ENCODE measurements around the gene PMEL. TPM values are rescaled to one million over a fixed set of nuclear protein-coding genes. Genes with fewer than 3 reads are reported as not detected.
"Not testable (repeated sequence)": the region's sequence is repeated elsewhere in the genome, so short reads cannot be mapped to it uniquely, and the experiment has no call there.

The PMEL gene
- total RNA-seq, 2 donors from 2014 or later, result 0.18 to 8.6 TPM

DNA sequence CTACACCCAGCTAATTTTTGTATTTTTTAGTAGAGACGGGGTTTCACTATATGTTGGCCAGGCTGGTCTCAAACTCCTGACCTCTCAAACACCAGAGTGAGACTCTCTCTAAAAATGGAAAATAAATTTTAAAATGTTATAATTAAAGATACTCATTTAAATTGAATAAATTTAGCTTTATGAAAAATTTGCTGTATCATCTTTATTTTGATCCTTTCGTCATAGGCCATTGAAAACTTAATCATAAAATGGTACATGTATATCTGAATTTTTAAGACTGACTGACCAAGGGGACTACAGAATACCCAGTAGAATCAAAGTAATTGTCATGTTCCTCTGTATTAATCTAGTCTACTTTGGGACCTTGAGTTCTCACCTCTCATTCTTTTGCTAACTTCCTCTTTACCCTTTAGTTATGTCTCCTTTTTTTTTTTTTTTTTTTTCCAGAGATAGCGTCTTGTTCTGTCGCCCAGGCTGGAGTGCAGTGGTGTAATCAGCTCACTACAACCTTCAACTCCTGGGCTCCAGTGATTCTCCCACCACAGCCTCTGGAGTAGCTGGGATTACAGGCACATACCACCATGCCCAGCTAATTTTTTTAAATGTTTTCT is 17.5 kb upstream of the PMEL start:
- Histone ChIP-seq H3K9me3 (no peaks in the 10 kb centered on the region), H3K27ac (no peak overlapping the region), H3K4me3 (no peak overlapping the region), H3K36me3 (no peaks in the 10 kb centered on the region), H3K4me1 (replicated peaks) (no peaks in the 10 kb centered on the region), H3K27me3 (replicated peaks; ENCODE audit: insufficient read depth) (no peaks in the 10 kb centered on the region)
- TF ChIP-seq, protein P1, sequence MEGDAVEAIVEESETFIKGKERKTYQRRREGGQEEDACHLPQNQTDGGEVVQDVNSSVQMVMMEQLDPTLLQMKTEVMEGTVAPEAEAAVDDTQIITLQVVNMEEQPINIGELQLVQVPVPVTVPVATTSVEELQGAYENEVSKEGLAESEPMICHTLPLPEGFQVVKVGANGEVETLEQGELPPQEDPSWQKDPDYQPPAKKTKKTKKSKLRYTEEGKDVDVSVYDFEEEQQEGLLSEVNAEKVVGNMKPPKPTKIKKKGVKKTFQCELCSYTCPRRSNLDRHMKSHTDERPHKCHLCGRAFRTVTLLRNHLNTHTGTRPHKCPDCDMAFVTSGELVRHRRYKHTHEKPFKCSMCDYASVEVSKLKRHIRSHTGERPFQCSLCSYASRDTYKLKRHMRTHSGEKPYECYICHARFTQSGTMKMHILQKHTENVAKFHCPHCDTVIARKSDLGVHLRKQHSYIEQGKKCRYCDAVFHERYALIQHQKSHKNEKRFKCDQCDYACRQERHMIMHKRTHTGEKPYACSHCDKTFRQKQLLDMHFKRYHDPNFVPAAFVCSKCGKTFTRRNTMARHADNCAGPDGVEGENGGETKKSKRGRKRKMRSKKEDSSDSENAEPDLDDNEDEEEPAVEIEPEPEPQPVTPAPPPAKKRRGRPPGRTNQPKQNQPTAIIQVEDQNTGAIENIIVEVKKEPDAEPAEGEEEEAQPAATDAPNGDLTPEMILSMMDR (IDR thresholded peaks at IDR 0.05), result no peak
- TF ChIP-seq POLR2AphosphoS5 (IDR thresholded peaks at IDR 0.05) (no peak), POLR2A (IDR thresholded peaks at IDR 0.05) (no peak)
- DNase-seq (ENCODE audit: low spot score), result no peak
- WGBS, result 84% methylated on average over 4 of the region's 4 CpGs
- intact Hi-C loops (cut with DNase I), result no loop called here

DNA sequence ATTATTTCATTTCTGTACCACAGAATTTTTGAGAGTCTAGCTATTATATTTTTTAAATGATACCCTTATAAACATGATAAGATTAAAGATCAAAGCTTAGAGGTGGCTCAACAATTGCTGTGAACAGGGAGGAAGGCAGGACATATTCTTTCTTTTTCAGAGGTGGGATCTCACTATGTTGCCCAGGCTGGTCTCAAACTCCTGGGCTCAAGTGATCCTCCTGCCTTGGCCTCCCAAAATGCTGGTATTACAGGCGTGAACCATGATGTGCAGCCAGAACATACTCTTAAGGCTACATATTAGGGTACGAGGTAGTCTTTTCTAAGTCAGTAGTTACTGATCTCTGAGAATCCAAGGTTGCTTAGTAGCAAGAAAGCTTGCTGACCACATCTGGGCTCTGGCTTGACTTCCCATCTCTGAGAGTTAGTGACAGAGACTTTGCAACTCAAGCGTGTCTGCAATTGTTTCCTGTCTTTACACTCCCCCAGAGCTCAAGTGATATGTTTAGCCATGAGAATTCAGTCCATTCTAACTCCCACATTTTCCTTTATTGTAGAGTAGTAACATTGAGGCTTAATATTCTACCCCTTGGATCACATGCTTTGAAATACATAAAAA is 16.6 kb upstream of the PMEL start:
- intact Hi-C loops (cut with DNase I), result no loop called here
- no peaks in the 10 kb centered on the region for H3K4me1 ChIP-seq (replicated peaks)

DNA sequence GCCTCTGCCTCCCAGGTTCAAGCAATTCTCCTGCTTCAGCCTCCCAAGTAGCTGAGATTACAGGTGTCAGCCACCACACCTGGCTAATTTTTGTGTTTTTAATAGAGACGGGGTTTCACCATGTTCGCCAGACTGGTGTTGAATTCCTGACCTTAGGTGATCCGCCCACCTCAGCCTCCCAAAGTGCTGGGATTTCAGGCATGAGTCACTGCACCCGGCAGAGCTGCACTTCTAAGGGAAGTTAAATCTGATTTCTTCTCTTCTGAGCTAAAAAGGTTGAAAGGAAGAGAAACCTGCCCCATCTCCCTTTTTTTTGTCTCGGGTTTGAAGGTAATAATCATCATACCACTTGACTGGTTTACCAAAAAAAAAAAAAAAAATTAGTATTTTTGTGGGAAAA is 16.0 kb upstream of the PMEL start:
- H3K4me3 ChIP-seq, result not testable (repeated sequence)

More for the DNA sequence above, 16.6 kb upstream of the PMEL start:
- Histone ChIP-seq H3K4me3 (no peak overlapping the region), H3K27me3 (replicated peaks; ENCODE audit: insufficient read depth) (no peaks in the 10 kb centered on the region), H3K27ac (no peak overlapping the region), H3K9me3 (no peaks in the 10 kb centered on the region), H3K36me3 (no peaks in the 10 kb centered on the region)
- TF ChIP-seq, protein P1 (IDR thresholded peaks at IDR 0.05), result no peak
- no peak for TF ChIP-seq POLR2A (IDR thresholded peaks at IDR 0.05)
- TF ChIP-seq POLR2AphosphoS5 (IDR thresholded peaks at IDR 0.05), result no peak
- WGBS, result 64% methylated on average over 3 of the region's 3 CpGs
- no peak for DNase-seq (ENCODE audit: low spot score)

DNA sequence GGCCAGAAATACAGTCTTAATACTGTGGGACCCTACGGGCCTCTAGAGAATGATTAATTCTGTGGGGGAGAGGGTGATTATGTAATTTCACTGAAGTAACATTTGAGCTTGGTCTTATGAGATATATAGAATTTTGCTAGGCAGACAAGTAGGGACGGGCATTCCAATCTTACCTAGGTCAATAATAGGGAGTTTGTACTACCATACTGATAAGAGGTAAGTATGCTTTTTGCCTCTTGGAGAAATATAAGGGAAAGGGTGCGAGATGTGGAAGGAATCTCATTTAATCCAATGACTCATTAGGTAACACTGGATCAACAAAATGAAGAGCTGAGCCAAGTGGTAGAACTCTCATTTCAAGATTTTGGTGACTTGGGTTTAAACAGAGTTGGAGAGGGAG is 13.2 kb upstream of the PMEL start:
- Histone ChIP-seq H3K4me1 (replicated peaks) (no peaks in the 10 kb centered on the region), H3K27me3 (replicated peaks; ENCODE audit: insufficient read depth) (no peaks in the 10 kb centered on the region), H3K4me3 (no peak overlapping the region), H3K27ac (no peak overlapping the region), H3K36me3 (no peaks in the 10 kb centered on the region), H3K9me3 (no peaks in the 10 kb centered on the region)
- no peak for DNase-seq (ENCODE audit: low spot score)
- no peak for TF ChIP-seq POLR2A (IDR thresholded peaks at IDR 0.05)
- TF ChIP-seq POLR2AphosphoS5 (IDR thresholded peaks at IDR 0.05), result no peak
- TF ChIP-seq, protein P1 (IDR thresholded peaks at IDR 0.05), result no peak
- intact Hi-C loops (cut with DNase I), result no loop called here
- WGBS, result 89% methylated on average over 3 of the region's 3 CpGs

More for the DNA sequence above, 16.0 kb upstream of the PMEL start:
- H3K4me1 ChIP-seq (replicated peaks); H3K9me3 ChIP-seq; H3K36me3 ChIP-seq; H3K27ac ChIP-seq; DNase-seq (ENCODE audit: low spot score); intact Hi-C loops (cut with DNase I); H3K27me3 ChIP-seq (replicated peaks; ENCODE audit: insufficient read depth): not testable (repeated sequence)
- 85% methylated on average over 5 of the region's 5 CpGs for WGBS

DNA sequence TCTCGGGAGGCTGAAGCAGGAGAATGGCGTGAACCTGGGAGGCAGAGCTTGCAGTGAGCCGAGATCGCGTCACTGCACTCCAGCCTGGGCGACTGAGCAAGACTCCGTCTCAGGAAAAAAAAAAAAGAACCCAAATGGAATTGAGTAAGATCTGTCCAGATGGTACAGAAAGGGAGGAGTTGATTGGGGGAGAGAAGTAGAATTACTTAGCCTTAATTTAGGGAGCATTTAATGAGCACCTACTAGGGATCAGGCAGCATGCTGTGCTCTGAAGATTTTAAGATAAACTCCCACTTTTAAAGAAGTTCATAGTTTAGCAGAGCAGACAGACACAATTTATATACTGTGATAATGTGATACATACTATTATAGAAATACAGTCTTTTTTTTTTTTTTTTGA is 12.6 kb upstream of the PMEL start:
- no peaks in the 10 kb centered on the region for H3K36me3 ChIP-seq
- no peaks in the 10 kb centered on the region for H3K4me1 ChIP-seq (replicated peaks)
- TF ChIP-seq, protein P1 (IDR thresholded peaks at IDR 0.05), result no peak
- TF ChIP-seq POLR2A (IDR thresholded peaks at IDR 0.05), result no peak
- TF ChIP-seq POLR2AphosphoS5 (IDR thresholded peaks at IDR 0.05), result no peak
- no peak overlapping the region for H3K4me3 ChIP-seq
- H3K27me3 ChIP-seq (replicated peaks; ENCODE audit: insufficient read depth), result no peaks in the 10 kb centered on the region
- no peaks in the 10 kb centered on the region for H3K9me3 ChIP-seq
- 97% methylated on average over 7 of the region's 7 CpGs for WGBS
- DNase-seq (ENCODE audit: low spot score), result no peak
- no peak overlapping the region for H3K27ac ChIP-seq
- intact Hi-C loops (cut with DNase I), result no loop called here
